Brain microvascular endothelial cell (primary cell): ENCODE data around the gene PEX6.
"Not testable (repeated sequence)": the region's sequence is repeated elsewhere in the genome, so short reads cannot be mapped to it uniquely, and the experiment has no call there.

Experiments
- DNase-seq: peaks from one replicate; pipeline ENCODE4 v3.0.0-alpha.2; 2020
- H3K27ac ChIP-seq: fragments of 250-450 bp; sonication (Bioruptor Pico); 2 replicates; pipeline ENCODE4 v1.5.1; 2020; ENCODE audit warnings: mild to moderate bottlenecking, moderate library complexity
- H3K27me3 ChIP-seq: fragments of 250-450 bp; sonication (Bioruptor Pico); replicated peaks from 2 replicates; pipeline ENCODE4 v1.5.1; 2020; ENCODE audit warnings: mild to moderate bottlenecking
- H3K36me3 ChIP-seq: fragments of 250-450 bp; sonication (Bioruptor Pico); replicated peaks from 2 replicates; pipeline ENCODE4 v1.5.1; 2020; ENCODE audit warnings: mild to moderate bottlenecking
- H3K4me3 ChIP-seq: 2 replicates; pipeline ENCODE4 v1.5.1; 2011; ENCODE audit warnings: low read depth, mild to moderate bottlenecking, control low read depth, low read length, moderate library complexity
- CTCF ChIP-seq: IDR thresholded peaks from 2 replicates; pipeline ENCODE4 v1.5.1; 2011; ENCODE audit warnings: low read depth, mild to moderate bottlenecking, moderate library complexity, low read length, control low read depth, inconsistent platforms; ENCODE audit errors: missing control alignments
- in situ Hi-C: cut with HindIII; loops from 2 replicates; pipeline ENCODE4 v1.10.0; 2017; ENCODE audit warnings: low sequenced_read_pairs, low pct_ligation_motif_present

Gene PEX6

GRCh38 chr6:43007126-43007525, 28.1 kb upstream of the PEX6 start:
- peaks cover 50% of the 10 kb centered on the region for H3K36me3 ChIP-seq
- no peak overlapping the region for H3K27ac ChIP-seq
- in situ Hi-C loops, result no loop called here

GRCh38 chr6:43006251-43006650, 27.3 kb upstream of the PEX6 start:
- no peak overlapping the region for H3K4me3 ChIP-seq
- in situ Hi-C loops, result no loop called here

More at GRCh38 chr6:43007126-43007525, 28.1 kb upstream of the PEX6 start:
- Histone ChIP-seq H3K4me3 (no peak overlapping the region), H3K27me3 (no peaks in the 10 kb centered on the region)
- no peak for TF ChIP-seq CTCF
- no peak for DNase-seq

GRCh38 chr6:43005844-43006243, 26.9 kb upstream of the PEX6 start:
- no peak overlapping the region for H3K27ac ChIP-seq
- no peak for TF ChIP-seq CTCF

More at GRCh38 chr6:43006251-43006650, 27.3 kb upstream of the PEX6 start:
- Histone ChIP-seq H3K27me3 (no peaks in the 10 kb centered on the region), H3K27ac (no peak overlapping the region), H3K36me3 (peaks cover 41% of the 10 kb centered on the region)
- DNase-seq, result no peak
- TF ChIP-seq CTCF, result no peak

GRCh38 chr6:43001843-43002242, 22.9 kb upstream of the PEX6 start:
- no peak overlapping the region for H3K27ac ChIP-seq
- DNase-seq, result no peak
- H3K36me3 ChIP-seq, result peaks cover under 1% of the 10 kb centered on the region
- no peak overlapping the region for H3K4me3 ChIP-seq
- no peaks in the 10 kb centered on the region for H3K27me3 ChIP-seq
- in situ Hi-C loops, result no loop called here
- no peak for TF ChIP-seq CTCF

More at GRCh38 chr6:43005844-43006243, 26.9 kb upstream of the PEX6 start:
- no peak for DNase-seq
- Histone ChIP-seq H3K27me3 (no peaks in the 10 kb centered on the region), H3K36me3 (peaks cover 38% of the 10 kb centered on the region), H3K4me3 (no peak overlapping the region)
- in situ Hi-C loops, result no loop called here

- H3K27ac ChIP-seq, H3K4me3 ChIP-seq, DNase-seq, H3K27me3 ChIP-seq, in situ Hi-C loops, H3K36me3 ChIP-seq: not testable (repeated sequence)
Observed at GRCh38 chr6:42998205-42998604, 19.2 kb upstream of the PEX6 start.

- no peak for DNase-seq
- no peak for TF ChIP-seq CTCF
- Histone ChIP-seq H3K36me3 (peaks cover under 1% of the 10 kb centered on the region), H3K27ac (no peak overlapping the region), H3K27me3 (no peaks in the 10 kb centered on the region), H3K4me3 (no peak overlapping the region)
- in situ Hi-C loops, result no loop called here
Observed at GRCh38 chr6:42996513-42996912, 17.5 kb upstream of the PEX6 start.
